T-helper 9 cell (primary cell): Measurements from ENCODE around the gene TBC1D16.

Experiments
- DNase-seq: peaks from one replicate; pipeline ENCODE4 v3.0.0-alpha.2; 2020

Gene TBC1D16

DNA sequence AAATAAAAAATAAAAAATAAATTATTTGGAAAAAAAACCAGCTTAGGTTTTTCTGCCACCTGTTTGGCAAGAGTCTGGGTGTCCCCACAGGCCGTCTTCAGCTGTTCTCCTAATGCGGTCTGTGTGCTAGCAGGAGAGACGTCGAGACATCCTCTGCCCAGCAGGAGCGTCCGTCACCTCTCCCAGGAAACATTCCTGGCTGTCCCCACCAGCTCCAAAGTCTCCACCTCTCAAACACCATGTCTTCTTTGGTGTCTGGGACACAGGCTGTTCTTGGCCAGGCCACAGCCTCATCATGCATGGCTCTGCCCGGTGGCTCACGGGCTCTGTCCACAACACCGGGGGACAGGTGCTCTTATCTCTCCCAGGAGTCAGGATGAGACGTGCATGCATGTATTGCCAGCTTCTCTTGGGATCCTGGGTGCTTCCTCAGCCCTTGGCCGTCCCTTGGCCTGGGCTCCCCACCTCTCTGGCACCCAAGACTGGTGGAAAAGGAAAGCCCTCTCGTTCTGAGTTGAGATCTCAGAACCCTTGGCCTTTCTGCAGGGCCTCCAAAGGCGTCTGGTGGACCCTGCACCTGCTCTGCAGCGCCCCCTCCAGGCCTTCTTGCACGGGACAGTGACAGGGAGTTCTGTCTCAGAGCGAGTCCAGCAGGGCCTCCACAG lies 111.6 kb downstream of the TBC1D16 start:
- DNase-seq, result peak; percentile 27

GRCh38 chr17:79922798-79923197 lies 112.9 kb downstream of the TBC1D16 start:
- no peak for DNase-seq

DNA sequence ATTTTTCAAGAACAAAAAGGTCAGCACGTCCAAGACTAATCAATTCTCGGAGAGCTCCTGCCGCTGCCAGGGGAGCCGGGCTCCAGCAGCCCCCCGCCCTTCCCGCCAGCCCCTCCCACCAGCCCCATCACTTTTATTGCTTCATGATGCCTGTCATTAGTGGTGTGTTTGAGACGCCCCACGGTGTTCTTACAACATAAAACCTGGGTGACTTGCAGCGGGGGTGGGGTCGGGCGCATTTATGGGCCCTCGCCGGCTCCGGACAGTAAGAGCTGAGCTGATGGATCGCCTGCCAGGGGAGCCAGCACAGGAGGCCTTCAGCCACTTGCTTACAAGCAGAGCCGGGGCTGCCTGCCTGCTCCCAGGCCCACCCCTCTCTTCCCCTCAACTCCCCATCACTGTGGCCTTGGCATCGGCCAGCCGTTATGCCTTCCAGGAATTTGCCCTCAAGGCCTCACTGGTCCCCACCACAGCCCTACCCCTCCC lies 113.5 kb downstream of the TBC1D16 start:
- no peak for DNase-seq

DNA sequence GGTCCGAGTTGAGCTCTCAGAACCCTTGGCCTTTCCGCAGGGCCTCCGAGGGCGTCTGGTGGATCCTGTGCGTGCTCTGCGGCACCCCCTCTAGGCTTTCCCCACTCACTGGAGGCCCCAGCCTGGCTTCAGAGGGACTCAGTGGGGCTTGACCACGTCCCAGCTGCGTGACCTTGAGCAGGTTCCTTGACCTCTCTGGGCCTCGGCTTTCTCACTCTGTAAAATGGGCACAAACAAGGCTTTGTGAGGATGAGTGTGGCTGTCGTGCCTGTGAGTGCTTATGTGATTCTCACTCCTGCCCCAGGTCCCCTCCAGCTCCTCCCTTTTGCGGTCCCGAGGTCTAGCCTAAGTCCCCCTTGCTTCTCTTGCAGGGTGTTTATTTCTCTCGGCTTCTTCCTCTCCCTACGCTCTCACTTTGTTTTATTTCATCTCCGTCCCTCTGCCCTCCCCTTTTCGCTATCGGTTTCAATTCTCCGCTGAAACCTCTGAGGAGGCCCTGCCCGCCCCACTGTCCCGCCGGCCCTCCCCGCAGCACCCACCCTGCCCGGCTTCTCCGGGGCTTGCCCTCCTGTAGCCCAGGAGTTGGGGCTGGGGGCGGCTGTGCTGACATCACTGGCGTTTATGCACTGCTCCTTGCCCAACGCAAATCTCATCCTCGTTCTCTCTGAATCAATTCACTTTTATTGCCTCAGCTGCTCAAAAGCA lies 114.1 kb downstream of the TBC1D16 start:
- DNase-seq, result no peak

DNA sequence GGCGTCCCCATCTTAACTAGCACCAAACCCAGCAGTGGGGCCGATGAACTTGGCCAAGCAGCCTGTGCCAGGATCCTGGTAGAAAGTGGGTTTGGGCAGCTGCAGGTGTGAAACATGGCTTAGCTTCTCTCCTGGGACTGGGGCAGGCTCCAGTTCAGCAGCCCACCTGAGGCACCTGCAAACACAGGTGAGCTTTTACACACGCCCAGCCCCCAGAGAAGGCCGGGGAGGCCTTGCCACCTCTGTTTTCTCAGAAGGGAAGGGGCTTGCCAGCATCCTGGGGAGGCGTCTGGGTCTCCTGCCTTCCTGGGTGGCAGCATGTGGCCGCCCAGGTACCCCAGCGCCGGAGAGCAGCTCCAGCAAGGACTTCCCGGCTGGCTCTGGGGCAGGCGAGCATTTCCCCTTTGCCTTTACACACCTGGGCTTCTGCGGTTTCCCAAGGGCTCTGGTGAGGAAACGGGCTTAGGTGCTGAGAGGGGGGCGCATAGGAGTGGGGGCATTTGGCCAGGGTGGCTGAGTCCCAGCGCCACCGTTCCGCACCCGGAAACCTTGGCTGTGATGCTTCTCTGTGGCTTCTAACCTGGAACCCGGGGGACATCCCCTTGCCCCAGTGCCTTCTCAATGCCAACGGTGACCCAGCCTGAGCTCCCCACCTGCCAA lies 114.8 kb downstream of the TBC1D16 start:
- DNase-seq, result no peak

- DNase-seq, result no peak
These were observed 115.6 kb downstream of the TBC1D16 start for GRCh38 chr17:79919862-79920720.

DNA sequence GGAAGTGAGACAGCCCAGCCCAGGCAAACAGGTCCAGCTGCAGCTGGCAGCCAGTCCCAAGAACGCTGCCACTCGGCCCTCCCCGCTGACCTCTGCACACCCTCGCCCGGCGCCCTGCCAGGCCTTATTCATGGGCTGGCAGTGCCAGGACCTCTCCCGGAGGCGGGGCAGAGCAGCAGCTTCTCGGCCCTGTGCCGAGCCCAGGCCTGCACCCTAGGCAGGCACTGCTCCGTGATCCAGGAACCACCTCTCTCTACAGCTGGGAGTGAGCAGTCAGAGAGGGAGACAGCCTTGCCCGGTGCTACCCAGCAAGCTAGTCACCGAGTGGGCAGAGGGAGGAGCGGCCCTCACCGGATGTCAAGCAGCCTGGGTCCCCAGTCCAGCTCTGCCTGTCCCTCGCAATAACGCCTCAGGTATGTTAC lies 116.5 kb downstream of the TBC1D16 start:
- DNase-seq, result no peak

DNA sequence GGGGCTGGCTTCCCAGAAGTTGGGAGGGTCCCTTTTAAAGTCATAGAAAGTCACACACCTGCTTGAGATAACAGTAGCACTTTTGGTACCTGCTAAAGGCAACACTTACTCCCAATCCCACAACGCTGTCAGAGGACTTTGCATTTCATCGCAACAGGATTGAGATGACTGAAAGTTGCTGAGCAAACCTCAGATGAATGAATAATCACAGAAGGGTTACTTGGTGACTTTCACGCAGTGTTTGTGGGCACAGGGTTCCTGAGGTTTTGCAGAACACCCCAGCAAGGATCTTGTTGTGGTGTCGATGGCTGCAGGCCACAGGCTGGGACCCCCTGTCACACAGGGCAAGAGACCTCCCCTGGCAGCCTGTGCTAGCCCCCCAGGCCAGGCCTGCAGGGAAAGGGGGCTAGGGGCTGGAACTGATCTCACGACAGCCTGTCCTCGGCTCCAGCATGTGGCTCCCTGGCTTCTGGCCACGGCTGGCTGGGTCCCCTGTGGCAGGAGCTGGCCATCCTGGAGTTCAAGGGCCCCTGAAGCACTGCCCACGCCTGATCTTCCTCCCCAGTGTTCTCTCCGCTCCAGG lies 117.0 kb downstream of the TBC1D16 start:
- no peak for DNase-seq

GRCh38 chr17:79917902-79918484 lies 117.7 kb downstream of the TBC1D16 start:
- no peak for DNase-seq

DNA sequence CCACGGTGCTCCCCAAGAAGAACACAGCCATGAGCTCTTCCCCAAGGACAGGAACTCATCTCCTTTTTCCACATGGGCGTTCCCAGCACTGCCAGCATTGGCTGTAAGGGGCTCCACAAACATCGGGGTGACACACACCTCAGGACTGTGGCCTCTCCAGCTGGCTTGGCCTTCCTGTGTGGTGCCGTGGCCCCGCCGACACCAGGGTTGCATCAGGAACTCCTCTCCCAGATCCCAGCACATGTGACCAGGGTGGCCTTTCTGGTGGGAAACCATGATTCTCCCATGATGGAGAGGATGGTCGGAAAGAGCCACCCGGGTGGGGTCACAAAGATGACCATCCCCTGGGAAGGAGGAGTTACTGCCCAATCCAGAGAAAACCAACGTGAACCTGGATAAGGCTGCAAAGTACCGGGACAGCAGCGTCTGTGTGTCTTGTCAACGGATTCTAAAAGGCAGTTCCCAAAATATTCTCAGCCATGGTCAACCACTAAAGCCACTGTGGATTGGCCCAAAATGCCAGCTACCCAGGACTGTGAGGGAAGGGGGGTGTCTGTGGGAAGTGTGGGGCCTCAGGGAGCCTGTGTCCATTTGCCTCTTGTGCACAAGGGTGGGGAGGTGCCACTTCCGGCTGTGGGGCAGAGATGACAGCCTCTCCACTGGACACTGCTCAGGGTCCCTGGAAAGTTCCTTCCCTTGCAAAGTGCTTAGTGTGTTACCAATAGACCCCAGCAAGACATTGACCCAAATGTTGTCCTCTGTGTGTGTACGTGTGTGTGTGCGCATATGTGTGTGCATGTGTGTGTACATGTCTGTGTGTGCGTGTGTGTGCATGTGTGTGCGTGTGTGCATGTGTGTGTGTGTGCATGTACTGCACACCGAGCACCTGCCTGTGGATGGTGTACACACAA lies 118.4 kb downstream of the TBC1D16 start:
- no peak for DNase-seq

DNA sequence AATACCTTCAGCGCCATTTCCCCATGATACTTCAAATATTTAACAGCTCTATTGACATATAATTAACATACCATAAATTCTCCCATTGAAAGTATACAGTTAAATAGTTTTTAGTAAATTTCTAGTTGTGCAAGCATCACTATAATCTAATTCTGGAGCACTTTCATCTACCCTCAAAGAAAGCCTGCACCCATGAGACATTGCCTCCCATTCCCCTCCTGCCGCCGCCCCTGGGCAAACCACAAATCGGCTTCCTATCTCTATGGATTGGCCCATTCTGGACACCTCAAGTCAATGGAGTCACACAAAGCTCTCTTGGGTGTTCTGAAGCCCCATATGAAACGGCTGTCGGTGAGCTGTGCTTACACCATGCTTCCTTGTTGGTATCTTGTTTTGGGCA lies 119.2 kb downstream of the TBC1D16 start:
- DNase-seq, result no peak

DNA sequence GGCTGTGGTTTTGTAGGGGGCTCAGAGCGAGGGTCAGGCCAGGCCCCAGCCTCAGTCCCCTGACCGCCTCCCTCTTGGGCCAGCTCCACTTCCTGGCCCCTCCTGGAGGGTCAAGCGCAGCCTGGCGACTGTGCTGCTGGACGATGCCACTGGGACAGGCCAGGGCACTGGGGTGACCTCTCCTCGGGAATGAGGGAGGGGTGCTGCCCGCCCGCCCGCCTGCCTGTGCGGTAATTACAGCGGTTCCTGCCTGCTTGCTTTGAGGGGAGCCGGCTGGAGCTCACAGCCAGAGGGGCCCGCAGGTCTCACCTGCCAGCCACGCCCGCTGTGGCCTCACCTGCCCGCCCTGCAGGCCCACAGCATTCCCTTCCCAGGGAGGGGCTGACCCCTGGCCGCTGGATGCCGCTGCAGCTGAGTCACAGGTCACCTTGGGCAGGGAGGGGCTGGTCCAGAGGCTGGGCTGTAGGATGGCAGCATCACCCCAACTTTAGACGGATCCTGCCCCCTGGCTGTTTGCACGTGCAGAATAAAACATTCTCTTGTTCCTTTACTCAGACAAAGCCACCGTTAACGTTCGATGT lies 119.7 kb downstream of the TBC1D16 start:
- no peak for DNase-seq

GRCh38 chr17:79914813-79915740 lies 120.6 kb downstream of the TBC1D16 start:
- no peak for DNase-seq

DNA sequence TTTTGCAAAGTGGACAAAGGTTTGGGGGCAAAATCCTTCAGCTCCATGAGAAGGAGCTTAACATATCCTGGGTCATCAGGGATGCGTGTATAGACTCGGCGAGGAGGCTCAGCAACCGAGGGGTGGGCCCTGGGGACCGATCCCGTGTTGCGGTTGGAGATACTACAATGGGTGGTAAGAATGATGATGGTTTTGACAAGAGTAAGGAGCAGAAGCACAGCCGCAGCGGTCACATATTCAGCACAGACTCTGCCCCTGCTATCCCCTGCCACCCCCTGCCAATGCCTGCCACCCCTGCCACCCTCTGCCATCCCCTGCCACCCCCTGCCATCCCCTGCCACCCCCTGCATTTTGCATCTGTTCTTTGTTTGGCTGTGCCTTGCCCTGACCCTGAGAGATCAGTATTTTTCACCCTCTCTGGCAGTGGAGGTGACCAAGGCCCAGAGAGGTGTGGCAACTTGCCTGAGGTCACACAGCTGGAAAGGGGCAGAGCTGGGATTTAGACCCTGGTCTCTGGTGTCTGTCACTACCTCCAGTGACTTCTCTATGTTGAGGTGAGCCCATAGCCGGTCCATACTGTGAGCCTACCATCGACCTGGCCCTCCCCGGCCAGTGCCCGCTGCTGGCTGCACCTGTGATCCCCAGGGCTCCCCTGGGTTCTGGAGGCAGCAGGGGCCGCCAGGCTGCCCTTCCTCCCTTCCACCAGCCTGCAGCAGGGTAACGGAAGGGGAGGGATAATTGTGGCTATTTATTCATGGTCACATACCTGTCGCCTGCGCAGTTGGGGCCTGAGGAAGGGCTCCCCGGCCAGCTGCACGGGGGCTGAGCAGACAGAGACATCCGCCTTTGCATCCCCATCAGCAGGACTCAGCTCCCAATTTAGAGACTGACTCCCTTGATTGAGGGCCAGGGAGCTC lies 121.5 kb downstream of the TBC1D16 start:
- DNase-seq, result no peak

DNA sequence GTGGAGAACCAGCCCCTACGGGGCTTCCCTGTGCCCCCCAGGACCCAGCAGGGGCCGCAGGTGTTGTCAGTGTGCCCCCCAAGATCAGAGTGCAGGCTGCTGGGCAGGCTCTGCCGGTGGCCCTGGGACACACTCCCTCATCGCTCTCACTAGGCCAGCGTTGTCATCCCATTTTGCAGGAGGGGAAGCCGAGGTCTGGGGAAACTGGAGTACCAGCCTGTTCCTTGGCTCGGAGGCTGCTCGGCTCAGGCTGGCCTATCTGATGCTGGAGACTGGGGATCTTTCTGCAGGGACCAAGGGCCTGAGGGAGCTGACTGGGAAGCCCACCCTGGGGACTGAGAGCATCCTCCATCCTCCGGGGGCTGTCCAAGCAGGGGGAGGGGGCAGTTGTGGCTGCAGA lies 122.2 kb downstream of the TBC1D16 start:
- no peak for DNase-seq

- no peak for DNase-seq
These were observed 122.9 kb downstream of the TBC1D16 start for GRCh38 chr17:79912552-79913330.
